A549 (cell line): ENCODE data around the gene SHFL. TPM values are rescaled to one million over a fixed set of nuclear protein-coding genes. Genes with fewer than 3 reads are reported as not detected.

ENCODE experiments used
- ATAC-seq, 2 experiments: fragments of 200-7000 bp in 1 of 2; fragments of >200 bp in 1 of 2; cut with Nextera tagmentation in 1 of 2; cut with Tn5 transposase in 1 of 2; 3 replicates each; pipeline versions ENCODE4 v1.8.0 to v1.9.1; 2018 to 2020; ENCODE audit warnings: mild to moderate bottlenecking in 1 of 2, moderate library complexity in 1 of 2
- CTCF ChIA-PET: fragments of 300-600 bp; sonication (Branson Sonifier 250); formaldehyde crosslinking; extraction: SDS; loops from one replicate; lab custom pipeline; 2021; ENCODE audit warnings: antibody characterized with exemption, inconsistent platforms; lab: Yijun Ruan, JAX
- POLR2A ChIA-PET: fragments of 350-600 bp; formaldehyde crosslinking; extraction: SDS; loops from one replicate; lab custom pipeline; 2021; ENCODE audit warnings: antibody characterized with exemption, inconsistent platforms; lab: Yijun Ruan, JAX
- DNase-seq, 2 experiments: peaks; one replicate each; pipeline versions ENCODE4 v3.0.0 to v3.0.0-alpha.2; 2011 to 2016; ENCODE audit warnings: low read depth in 1 of 2, low spot score in 1 of 2
- FAIRE-seq: peaks from 2 replicates; lab custom pipeline; 2011; peaks lifted over from hg19 to GRCh38; lab: Jason Lieb, UNC
- H3K27ac ChIP-seq, 2 experiments: fragments of >200 bp; sonication (Bioruptor Twin); formaldehyde crosslinking; 3 replicates each; pipeline ENCODE4 v1.5.1; 2016 to 2017
- H3K4me1 ChIP-seq: fragments of >200 bp; sonication (Bioruptor Twin); formaldehyde crosslinking; 3 replicates; pipeline ENCODE4 v1.6.1; 2016
- H3K4me2 ChIP-seq: fragments of >200 bp; sonication (Bioruptor Twin); formaldehyde crosslinking; 3 replicates; pipeline ENCODE4 v1.6.1; 2016
- H3K4me3 ChIP-seq: fragments of >200 bp; sonication (Bioruptor Twin); formaldehyde crosslinking; 3 replicates; pipeline ENCODE4 v1.5.1; 2016
- H3K9me3 ChIP-seq: fragments of >200 bp; sonication (Bioruptor Twin); formaldehyde crosslinking; 3 replicates; pipeline ENCODE4 v1.6.1; 2016
- BHLHE40 ChIP-seq: IDR thresholded peaks from 2 replicates; pipeline ENCODE4 v1.6.1; 2012; ENCODE audit warnings: low read depth, low read length, inconsistent platforms
- CBX2 ChIP-seq: fragments of 200-600 bp; sonication (generic); IDR thresholded peaks from 2 replicates; pipeline ENCODE4 v1.6.1; 2016; ENCODE audit warnings: low read depth, mild to moderate bottlenecking, borderline replicate concordance
- CEBPB ChIP-seq, 2 experiments: fragments of >200 bp in 1 of 2; sonication (Bioruptor Twin) in 1 of 2; formaldehyde crosslinking in 1 of 2; IDR thresholded peaks; 2 replicates each; pipeline ENCODE4 v1.6.1; 2012 to 2016
- CHD2 ChIP-seq: fragments of 150-350 bp; IDR thresholded peaks from 2 replicates; pipeline ENCODE4 v1.6.1; 2014; ENCODE audit warnings: low read length; ENCODE audit not compliant: partially characterized antibody
- EHF ChIP-seq: fragments of 250-450 bp; sonication (Bioruptor Pico); IDR thresholded peaks from 2 replicates; pipeline ENCODE4 v1.5.0; 2020; ENCODE audit warnings: mild to moderate bottlenecking
- FOXS1 ChIP-seq: fragments of 250-450 bp; sonication (Bioruptor Pico); IDR thresholded peaks from 2 replicates; pipeline ENCODE4 v1.5.0; 2020; ENCODE audit warnings: mild to moderate bottlenecking, moderate library complexity
- HMGXB4 ChIP-seq: fragments of 250-450 bp; sonication (Bioruptor Pico); IDR thresholded peaks from 2 replicates; pipeline ENCODE4 v1.5.0; 2021; ENCODE audit warnings: mild to moderate bottlenecking, moderate library complexity, borderline replicate concordance
- HOXB13 ChIP-seq: fragments of 250-450 bp; sonication (Bioruptor Pico); IDR thresholded peaks from 2 replicates; pipeline ENCODE4 v1.5.0; 2020; ENCODE audit warnings: low read depth, mild to moderate bottlenecking, moderate library complexity
- HOXB5 ChIP-seq: fragments of 250-450 bp; sonication (Bioruptor Pico); IDR thresholded peaks from 2 replicates; pipeline ENCODE4 v1.5.0; 2020; ENCODE audit warnings: mild to moderate bottlenecking, moderate library complexity
- JUN ChIP-seq, 2 experiments: fragments of >200 bp; sonication (Bioruptor Twin); formaldehyde crosslinking; IDR thresholded peaks; 2 replicates in 1 of 2; 3 replicates in 1 of 2; pipeline ENCODE4 v1.6.1; 2016 to 2017
- JUNB ChIP-seq: fragments of >200 bp; sonication (Bioruptor Twin); formaldehyde crosslinking; IDR thresholded peaks from 2 replicates; pipeline ENCODE4 v1.6.1; 2016
- MAZ ChIP-seq: fragments of 150-350 bp; IDR thresholded peaks from 2 replicates; pipeline ENCODE4 v1.6.1; 2014; ENCODE audit warnings: antibody characterized with exemption, low read depth, low read length, borderline replicate concordance
- MYC ChIP-seq: IDR thresholded peaks from 2 replicates; pipeline ENCODE4 v1.6.1; 2012; ENCODE audit warnings: mild to moderate bottlenecking, inconsistent platforms, low read length, improper control_type of control experiment, borderline replicate concordance
- NFE2L2 ChIP-seq: fragments of 150-350 bp; conservative IDR thresholded peaks from 2 replicates; pipeline ENCODE4 v1.6.1; 2014; ENCODE audit warnings: low read length
- POLR2A ChIP-seq: IDR thresholded peaks from 2 replicates; pipeline ENCODE4 v1.6.1; 2012; ENCODE audit warnings: mild to moderate bottlenecking, low read length
- POLR2AphosphoS2 ChIP-seq: conservative IDR thresholded peaks from 2 replicates; pipeline ENCODE4 v1.6.1; 2012; ENCODE audit warnings: low read length, improper control_type of control experiment, inconsistent platforms
- RARB ChIP-seq: fragments of 250-450 bp; sonication (Bioruptor Pico); IDR thresholded peaks from 2 replicates; pipeline ENCODE4 v1.8.0; 2021; ENCODE audit warnings: mild to moderate bottlenecking, moderate library complexity
- RFX5 ChIP-seq: fragments of 450-650 bp; IDR thresholded peaks from 2 replicates; pipeline ENCODE4 v1.7.1; 2014; ENCODE audit warnings: antibody characterized with exemption, mild to moderate bottlenecking, moderate library complexity
- SREBF2 ChIP-seq: fragments of 450-650 bp; IDR thresholded peaks from 2 replicates; pipeline ENCODE4 v1.6.1; 2014; ENCODE audit warnings: mild to moderate bottlenecking, moderate library complexity
- TP53 ChIP-seq: fragments of 250-450 bp; sonication (Bioruptor Pico); IDR thresholded peaks from 2 replicates; pipeline ENCODE4 v1.5.0; 2021; ENCODE audit warnings: mild to moderate bottlenecking, moderate library complexity
- WGBS: methylation state at CpG from one replicate; pipeline ENCODE4 v1.1.6; 2017; ENCODE audit errors: missing lambda C conversion rate; 5-methylcytosine and 5-hydroxymethylcytosine counted together
- polyA plus RNA-seq, 4 experiments: library from polyadenylated mRNA; depleted of rRNA in 3 of 4; stranded (reverse); fragments of >200 nt; fragmentation: RNase III in 1 of 4; extraction: RNeasy Plus Mini Kit Qiagen cat#74134 plus additional on column Dnase treatment in 1 of 4; gene quantifications; 2 replicates in 3 of 4; 3 replicates in 1 of 4; pipeline ENCODE4 v1.2.3, GENCODE V29; 2011 to 2017
- TF ChIP-seq, protein P1 (sequence below): IDR thresholded peaks from 2 replicates; pipeline ENCODE4 v1.6.1; 2012; ENCODE audit warnings: low read depth, borderline replicate concordance
- TF ChIP-seq, protein P2 (sequence below): fragments of 450-650 bp; IDR thresholded peaks from 2 replicates; pipeline ENCODE4 v1.6.1; 2014; ENCODE audit warnings: antibody characterized with exemption
- TF ChIP-seq, protein P3 (sequence below): IDR thresholded peaks from 2 replicates; pipeline ENCODE4 v1.6.1; 2012
- TF ChIP-seq, protein P4 (sequence below): fragments of 150-350 bp; IDR thresholded peaks from 2 replicates; pipeline ENCODE4 v1.6.1; 2014; ENCODE audit warnings: low read depth, mild to moderate bottlenecking, low read length

The SHFL gene
- polyA plus RNA-seq, 2 of the 4 experiments (the other 2 are of a cell fraction), result 10.1 to 12.5 TPM

- no peak overlapping the region for H3K27ac ChIP-seq
- ChIA-PET CTCF (interaction anchor here (2.5 kb wide), 1 partner anchor 11 kb away, joined by 7 read pairs; no protein-coding TSS in a partner anchor), POLR2A (no interaction called here)
- ATAC-seq (no peak), FAIRE-seq (no peak), DNase-seq (no peak)
- no peaks in the 10 kb centered on the region for H3K4me1 ChIP-seq
- no peak overlapping the region for H3K4me3 ChIP-seq
- no peaks in the 10 kb centered on the region for H3K9me3 ChIP-seq
- TF ChIP-seq TP53 (CRISPR knock-in tag) (no peak), NFE2L2 (no peak), CHD2 (no peak), MAZ (no peak), POLR2A (no peak), FOXS1 (CRISPR knock-in tag) (no peak), SREBF2 (no peak)
- TF ChIP-seq, protein P1, sequence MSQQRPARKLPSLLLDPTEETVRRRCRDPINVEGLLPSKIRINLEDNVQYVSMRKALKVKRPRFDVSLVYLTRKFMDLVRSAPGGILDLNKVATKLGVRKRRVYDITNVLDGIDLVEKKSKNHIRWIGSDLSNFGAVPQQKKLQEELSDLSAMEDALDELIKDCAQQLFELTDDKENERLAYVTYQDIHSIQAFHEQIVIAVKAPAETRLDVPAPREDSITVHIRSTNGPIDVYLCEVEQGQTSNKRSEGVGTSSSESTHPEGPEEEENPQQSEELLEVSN, result no peak
- TF ChIP-seq, protein P2, sequence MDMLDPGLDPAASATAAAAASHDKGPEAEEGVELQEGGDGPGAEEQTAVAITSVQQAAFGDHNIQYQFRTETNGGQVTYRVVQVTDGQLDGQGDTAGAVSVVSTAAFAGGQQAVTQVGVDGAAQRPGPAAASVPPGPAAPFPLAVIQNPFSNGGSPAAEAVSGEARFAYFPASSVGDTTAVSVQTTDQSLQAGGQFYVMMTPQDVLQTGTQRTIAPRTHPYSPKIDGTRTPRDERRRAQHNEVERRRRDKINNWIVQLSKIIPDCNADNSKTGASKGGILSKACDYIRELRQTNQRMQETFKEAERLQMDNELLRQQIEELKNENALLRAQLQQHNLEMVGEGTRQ, result no peak
- WGBS, result 97% methylated on average over 16 of the region's 23 CpGs
- no peak overlapping the region for H3K4me2 ChIP-seq
Observed at GRCh38 chr19:10139952-10140351, 53.8 kb downstream of the SHFL start.

DNA sequence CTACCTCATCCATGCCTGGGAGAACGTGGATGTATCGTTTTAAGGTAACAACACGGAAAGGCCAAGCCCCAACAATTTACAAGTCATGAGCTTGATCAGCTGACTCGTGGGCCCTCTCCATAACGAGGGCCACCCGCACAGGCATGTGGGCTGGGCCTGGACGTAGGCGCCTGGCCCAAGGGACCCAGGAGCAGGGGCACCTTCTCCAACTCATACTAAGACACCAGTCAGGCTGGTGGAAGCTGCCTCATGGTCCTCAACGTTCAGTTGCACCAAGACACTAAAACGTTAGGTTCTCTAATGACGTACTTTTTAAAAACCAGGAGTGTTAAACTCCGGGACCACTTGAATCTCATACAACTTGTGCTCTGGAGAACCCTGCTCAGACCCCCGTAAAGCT lies 55.4 kb downstream of the SHFL start:
- TF ChIP-seq FOXS1 (CRISPR knock-in tag) (no peak), HOXB5 (CRISPR knock-in tag) (no peak), RFX5 (no peak), CHD2 (no peak), JUNB (no peak), JUN (IDR thresholded peaks at IDR 0.05) (no peak), BHLHE40 (no peak), RARB (no peak), POLR2AphosphoS2 (no peak), CEBPB (IDR thresholded peaks at IDR 0.05) (no peak), EHF (no peak), CBX2 (no peak), TP53 (CRISPR knock-in tag) (no peak), MYC (no peak), HOXB13 (CRISPR knock-in tag) (no peak), HMGXB4 (CRISPR knock-in tag) (no peak)
- TF ChIP-seq, protein P3, sequence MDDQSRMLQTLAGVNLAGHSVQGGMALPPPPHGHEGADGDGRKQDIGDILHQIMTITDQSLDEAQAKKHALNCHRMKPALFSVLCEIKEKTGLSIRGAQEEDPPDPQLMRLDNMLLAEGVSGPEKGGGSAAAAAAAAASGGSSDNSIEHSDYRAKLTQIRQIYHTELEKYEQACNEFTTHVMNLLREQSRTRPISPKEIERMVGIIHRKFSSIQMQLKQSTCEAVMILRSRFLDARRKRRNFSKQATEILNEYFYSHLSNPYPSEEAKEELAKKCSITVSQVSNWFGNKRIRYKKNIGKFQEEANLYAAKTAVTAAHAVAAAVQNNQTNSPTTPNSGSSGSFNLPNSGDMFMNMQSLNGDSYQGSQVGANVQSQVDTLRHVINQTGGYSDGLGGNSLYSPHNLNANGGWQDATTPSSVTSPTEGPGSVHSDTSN, result no peak
- TF ChIP-seq, protein P1, result no peak
- TF ChIP-seq, protein P4, sequence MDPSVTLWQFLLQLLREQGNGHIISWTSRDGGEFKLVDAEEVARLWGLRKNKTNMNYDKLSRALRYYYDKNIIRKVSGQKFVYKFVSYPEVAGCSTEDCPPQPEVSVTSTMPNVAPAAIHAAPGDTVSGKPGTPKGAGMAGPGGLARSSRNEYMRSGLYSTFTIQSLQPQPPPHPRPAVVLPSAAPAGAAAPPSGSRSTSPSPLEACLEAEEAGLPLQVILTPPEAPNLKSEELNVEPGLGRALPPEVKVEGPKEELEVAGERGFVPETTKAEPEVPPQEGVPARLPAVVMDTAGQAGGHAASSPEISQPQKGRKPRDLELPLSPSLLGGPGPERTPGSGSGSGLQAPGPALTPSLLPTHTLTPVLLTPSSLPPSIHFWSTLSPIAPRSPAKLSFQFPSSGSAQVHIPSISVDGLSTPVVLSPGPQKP, result no peak
- TF ChIP-seq, all 56 proteins: peak for 0
- no peak for ATAC-seq
- Histone ChIP-seq H3K4me1 (no peaks in the 10 kb centered on the region), H3K9me3 (no peaks in the 10 kb centered on the region), H3K27ac (no peak overlapping the region), H3K4me3 (no peak overlapping the region), H3K4me2 (no peak overlapping the region)
- POLR2A ChIA-PET, result no interaction called here
- FAIRE-seq, result no peak
- CTCF ChIA-PET, result interaction anchor here (0.5 to 1.3 kb wide), 2 partner anchors 21 to 288 kb away, joined by 4 read pairs; no protein-coding TSS in a partner anchor
- 91% methylated on average over 13 of the region's 13 CpGs for WGBS
- no peak for DNase-seq
